Testis (tissue), 2 donors: ENCODE results near the gene DUSP6.

Experiments
- POLR2A ChIP-seq: fragments of 450-650 bp; IDR thresholded peaks from one replicate; pipeline ENCODE4 v1.6.1; 2017; ENCODE audit warnings: antibody characterized with exemption, mild to moderate bottlenecking, moderate library complexity
- TF ChIP-seq, protein P1 (sequence below), 3 experiments: fragments of 450-650 bp in 2 of 3; fragments of 200-600 bp in 1 of 3; sonication (generic) in 1 of 3; IDR thresholded peaks; one replicate each; pipeline ENCODE4 v1.5.1; 2016 to 2019; ENCODE audit warnings: antibody characterized with exemption in 3 of 3, mild to moderate bottlenecking in 2 of 3, moderate library complexity in 1 of 3

DNA sequence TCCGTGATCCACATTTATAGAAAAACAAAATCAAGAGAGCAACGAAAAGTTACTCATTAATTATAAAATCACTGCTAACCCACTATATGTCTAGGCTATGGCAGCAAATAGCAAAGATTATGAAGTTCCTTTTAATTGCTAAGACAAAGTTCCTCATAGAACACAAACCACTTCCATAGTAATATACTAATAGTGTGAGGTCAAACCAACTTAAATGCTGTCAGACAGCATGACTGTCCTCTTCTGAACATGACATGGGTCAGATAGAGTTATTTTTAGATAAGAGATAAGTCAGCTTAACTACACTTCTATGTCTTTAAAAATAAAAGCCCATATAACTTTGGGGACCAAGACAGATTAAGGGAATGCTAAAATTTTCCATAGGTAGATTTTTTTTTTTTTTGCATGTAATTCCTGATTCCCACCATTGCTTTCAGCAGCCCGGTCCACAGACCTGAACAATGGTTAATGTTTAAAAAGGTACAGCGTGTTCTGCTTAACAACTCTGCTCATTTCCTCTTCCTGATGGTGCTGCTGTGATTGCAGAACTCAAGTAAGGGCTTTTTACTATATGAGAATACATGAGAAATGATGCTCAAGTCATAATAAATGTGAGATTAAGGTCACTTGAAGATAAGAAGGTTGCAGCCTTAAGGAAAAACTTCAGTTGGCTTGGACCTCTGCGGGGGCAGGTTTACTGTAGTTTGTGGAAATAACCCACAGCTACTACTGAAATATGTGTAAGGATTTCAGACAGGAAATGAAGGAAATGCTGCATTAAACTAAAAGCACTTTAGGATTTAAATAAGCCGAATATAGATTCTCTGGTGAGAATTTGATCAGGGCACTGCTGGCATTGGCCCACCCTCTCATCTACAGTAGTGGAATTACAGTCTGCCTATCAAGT lies 37.7 kb upstream of the DUSP6 start:
- TF ChIP-seq, protein P1, sequence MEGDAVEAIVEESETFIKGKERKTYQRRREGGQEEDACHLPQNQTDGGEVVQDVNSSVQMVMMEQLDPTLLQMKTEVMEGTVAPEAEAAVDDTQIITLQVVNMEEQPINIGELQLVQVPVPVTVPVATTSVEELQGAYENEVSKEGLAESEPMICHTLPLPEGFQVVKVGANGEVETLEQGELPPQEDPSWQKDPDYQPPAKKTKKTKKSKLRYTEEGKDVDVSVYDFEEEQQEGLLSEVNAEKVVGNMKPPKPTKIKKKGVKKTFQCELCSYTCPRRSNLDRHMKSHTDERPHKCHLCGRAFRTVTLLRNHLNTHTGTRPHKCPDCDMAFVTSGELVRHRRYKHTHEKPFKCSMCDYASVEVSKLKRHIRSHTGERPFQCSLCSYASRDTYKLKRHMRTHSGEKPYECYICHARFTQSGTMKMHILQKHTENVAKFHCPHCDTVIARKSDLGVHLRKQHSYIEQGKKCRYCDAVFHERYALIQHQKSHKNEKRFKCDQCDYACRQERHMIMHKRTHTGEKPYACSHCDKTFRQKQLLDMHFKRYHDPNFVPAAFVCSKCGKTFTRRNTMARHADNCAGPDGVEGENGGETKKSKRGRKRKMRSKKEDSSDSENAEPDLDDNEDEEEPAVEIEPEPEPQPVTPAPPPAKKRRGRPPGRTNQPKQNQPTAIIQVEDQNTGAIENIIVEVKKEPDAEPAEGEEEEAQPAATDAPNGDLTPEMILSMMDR (IDR thresholded peaks at IDR 0.05): no peak
- TF ChIP-seq POLR2A: no peak
